Measurements from ENCODE around the gene SULT1C3.

The SULT1C3 gene

DNA sequence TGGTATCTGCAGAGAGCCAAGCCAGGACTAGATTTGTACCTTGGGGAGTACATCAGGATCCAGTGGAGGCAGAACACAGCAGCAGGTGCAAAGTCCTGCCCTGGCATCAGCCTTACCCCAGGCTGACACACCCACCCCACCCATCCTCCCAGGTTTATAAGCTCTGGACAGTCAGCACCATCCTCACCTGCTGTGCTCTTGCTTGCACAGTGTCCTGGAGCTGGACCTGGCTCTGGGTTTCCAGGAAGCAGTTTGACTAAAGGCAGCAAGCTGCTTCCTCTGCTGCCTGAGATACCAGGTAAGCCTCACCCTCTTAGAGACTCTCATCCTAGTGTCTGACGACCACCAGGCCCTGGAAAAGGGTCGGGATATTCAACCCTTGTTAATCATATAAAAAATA, at the start of gene SULT1C3:
TSS of gene SULT1C3 (plus strand) at position 183 of the 400 bp plus-strand sequence. CDS start 7,227 bp downstream, outside the sequence.
- no peak for DNase-seq

GRCh38 chr2:108193251-108193650, 46.5 kb upstream of the SULT1C3 start:
- no peak for DNase-seq

GRCh38 chr2:108194409-108195132, 45.2 kb upstream of the SULT1C3 start:
- no peak for DNase-seq

- no peak for DNase-seq
Observed at GRCh38 chr2:108195133-108195439, 44.7 kb upstream of the SULT1C3 start.

GRCh38 chr2:108199726-108200125, 40.0 kb upstream of the SULT1C3 start:
- no peak for DNase-seq

GRCh38 chr2:108200569-108200968, 39.2 kb upstream of the SULT1C3 start:
- no peak for DNase-seq

DNA sequence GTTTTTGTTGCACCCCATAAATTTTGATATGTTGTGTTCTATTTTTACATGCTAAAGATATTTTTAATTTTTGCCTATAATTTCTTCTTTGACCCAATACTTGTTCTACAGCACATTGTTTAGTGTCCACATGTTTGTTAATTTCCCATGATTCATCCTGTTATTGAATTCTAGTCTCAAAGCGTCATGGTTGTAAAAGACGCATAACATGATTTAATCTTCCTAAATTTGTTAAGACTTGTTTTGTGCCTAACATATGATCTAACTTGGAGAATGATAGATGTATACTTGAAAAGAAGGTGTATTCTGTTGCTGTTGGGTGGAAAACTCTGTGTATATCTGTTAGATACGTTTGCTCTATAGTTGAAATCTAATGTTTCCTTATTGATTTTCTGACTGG, 27.1 kb upstream of the SULT1C3 start:
- no peak for DNase-seq

DNA sequence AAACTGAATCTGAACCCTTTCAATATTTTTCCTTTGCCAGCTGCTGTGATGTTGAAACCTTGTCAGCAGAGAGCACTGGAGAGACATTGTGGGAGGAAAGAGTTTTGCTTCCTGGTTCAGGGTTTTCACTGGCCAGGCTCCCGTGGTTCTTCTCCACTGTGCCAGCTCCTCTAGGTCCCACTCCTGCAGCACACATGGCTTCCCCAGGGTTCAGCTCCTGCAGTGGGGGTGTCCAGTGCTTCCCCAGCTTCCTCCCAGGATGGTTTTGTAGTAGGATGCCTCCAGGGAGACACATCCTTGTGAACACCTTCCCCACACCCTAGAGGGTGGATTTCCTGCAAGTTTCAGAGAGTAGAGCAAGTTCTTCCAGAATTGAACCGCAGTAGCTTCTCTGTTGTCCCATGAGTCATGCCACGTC, 24.0 kb upstream of the SULT1C3 start:
- no peak for DNase-seq

DNA sequence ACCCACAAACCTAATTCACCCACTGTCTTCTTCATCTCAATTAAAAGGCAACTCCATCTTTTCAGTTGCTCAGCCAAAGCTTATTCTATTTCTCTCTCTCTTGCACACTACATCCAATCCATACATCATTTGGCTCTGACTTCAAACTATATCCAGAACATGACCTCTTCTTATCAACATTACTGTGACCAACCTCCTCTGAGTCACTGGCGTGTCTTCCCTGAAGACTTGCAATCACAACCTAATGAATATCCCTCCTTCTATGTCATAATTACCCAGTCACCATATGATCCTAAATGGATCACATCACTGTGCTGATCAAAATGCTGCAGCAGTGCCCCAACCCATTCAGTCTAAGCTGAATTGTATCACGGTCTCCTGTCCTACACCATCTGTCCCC, 22.6 kb upstream of the SULT1C3 start:
- no peak for DNase-seq

GRCh38 chr2:108219688-108220087, 20.1 kb upstream of the SULT1C3 start:
- DNase-seq: no peak

DNA sequence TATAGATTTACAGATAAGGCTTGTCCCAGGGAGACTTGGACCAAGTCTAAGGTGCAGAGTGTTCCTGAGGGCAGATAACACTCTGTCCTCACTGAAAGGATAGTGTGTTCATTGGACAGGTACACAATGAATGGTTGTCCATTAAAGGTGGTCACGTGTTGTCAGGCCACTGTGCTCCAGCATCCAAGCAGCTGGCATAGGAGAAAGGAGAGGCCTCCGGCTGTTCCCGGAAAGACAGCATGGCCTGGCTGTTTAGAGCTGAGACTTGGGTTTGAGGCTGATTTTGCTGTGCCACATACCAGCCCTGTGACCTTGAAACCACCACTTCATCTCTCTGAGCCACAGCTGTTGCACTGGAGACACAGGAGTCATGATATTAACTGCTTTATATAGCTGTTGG, 19.6 kb upstream of the SULT1C3 start:
- no peak for DNase-seq

DNA sequence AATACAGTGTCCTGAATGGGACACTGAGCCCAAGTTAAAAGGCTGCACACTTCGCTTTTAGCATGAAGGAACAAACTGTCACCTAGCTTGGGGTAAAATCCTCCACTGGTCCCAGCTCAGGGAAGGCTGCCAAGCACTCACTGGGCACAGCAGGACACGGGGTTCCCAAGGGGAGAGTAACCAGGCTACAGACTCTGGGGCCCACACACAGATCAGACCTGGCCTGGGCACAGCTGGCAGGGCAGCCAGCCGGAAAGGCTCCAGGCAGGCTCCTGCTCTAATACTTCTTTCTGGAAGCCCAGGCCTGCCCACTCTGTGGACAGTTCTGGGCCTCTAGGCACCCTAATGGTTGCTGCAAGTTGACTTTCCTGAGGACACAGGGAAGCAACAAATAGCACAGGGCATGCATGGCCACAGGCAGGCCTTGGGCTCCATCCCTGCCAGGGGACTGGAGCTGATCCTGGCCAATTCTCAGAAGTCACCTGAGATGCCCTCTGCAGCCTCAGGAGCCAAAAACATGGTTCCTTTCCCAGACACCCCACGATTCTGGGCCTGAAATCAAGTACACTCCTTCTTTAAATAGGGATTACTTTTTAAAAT, 18.7 kb upstream of the SULT1C3 start:
- DNase-seq: no peak

DNA sequence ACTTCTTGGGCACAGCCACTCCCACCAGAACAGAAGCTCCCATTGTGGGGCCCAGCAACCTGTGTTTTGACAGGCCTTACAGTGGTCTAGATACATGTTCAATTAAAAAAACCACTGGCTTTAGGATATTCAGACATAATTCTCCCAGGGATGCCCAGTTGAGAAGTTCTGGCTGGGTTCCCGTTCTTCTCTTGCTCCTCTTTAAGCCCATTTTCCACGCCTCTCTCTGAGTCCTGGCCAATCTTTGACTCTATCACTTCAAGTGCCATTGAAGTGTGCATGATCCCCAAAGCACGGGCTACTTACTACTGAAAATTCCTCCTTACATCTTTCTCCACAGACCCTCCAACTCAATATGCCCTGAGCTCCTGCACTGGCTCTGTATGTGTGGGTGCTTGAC, 17.5 kb upstream of the SULT1C3 start:
- DNase-seq: no peak

DNA sequence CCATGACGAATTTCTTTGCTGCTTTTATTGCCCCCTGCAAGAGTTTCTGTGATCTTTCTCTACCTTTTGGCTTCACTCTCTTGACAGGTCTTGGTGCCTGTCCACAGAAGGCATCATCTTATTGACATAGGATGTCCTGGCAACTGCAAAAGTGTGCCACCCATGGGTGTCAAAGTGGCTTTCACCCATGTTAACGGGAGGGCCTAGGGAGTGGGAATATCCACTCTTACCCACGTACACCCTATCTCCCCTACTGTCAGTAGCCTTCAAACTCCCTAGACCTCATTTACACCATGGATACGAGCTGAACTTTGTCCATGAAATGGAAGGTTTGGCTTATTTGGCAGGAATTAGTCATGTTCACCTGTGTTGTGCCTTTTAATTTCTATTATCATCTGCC, 16.2 kb upstream of the SULT1C3 start:
- no peak for DNase-seq

- no peak for DNase-seq
Observed at GRCh38 chr2:108224022-108224421, 15.7 kb upstream of the SULT1C3 start.

DNA sequence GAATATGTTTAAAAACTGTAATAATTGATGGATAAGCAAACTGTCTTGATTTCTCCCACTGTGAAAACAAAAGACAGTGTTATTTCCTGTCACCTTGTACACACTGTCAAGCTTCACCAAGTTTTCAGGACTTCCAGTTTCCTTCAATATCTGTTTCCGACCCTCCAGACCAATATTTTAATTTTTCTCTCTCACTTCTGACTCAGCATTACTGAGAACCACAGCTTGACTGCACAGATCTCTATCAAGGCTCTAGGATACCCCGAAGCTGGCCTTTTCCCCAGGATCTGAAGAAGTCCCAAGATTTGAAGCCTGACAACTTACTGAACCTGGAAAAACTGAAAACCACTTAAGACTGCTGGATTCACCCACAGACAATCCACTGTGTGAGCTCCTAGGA, 13.2 kb upstream of the SULT1C3 start:
- no peak for DNase-seq

DNA sequence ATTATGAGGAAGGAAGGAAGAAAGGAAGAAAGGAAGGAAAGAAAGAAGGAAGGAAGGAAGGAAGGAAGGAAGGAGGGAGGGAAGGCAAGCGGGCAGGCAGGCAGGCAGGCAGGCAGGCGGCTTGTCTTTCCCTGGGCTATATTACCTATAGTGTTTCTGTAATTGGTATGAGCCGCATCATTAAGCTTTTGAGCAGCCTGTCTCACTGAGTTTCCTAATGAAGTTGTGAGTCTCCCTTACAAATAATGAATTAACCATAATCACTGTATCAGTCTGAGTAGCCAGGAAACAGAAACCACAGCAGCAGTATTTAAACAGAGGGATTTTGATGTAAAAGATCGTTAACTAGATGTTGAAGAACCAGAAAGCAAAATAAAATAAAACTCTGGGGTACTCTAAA, 11.8 kb upstream of the SULT1C3 start:
- no peak for DNase-seq

GRCh38 chr2:108228537-108228936, 11.2 kb upstream of the SULT1C3 start:
- DNase-seq: no peak

- DNase-seq: no peak
Observed at GRCh38 chr2:108229875-108230274, 9.9 kb upstream of the SULT1C3 start.

DNA sequence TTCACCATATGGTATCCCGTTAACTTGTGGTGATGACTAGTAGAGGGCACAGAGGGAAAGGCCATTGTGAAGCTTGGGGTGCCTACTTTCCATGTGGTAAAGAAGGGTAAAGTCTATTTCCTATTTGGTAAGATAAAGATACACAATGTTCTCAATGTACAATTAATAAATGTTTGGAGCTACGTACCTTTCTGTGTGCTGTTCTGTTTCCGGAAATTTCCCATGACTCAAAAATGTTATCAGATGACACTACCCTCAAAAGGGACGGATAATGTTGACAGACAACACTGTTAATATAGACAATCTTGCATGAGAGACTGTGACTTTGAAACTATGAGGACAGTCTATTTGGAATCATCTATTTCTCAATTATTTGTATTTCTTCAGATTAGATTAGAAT, 4.2 kb upstream of the SULT1C3 start:
- DNase-seq: no peak

DNA sequence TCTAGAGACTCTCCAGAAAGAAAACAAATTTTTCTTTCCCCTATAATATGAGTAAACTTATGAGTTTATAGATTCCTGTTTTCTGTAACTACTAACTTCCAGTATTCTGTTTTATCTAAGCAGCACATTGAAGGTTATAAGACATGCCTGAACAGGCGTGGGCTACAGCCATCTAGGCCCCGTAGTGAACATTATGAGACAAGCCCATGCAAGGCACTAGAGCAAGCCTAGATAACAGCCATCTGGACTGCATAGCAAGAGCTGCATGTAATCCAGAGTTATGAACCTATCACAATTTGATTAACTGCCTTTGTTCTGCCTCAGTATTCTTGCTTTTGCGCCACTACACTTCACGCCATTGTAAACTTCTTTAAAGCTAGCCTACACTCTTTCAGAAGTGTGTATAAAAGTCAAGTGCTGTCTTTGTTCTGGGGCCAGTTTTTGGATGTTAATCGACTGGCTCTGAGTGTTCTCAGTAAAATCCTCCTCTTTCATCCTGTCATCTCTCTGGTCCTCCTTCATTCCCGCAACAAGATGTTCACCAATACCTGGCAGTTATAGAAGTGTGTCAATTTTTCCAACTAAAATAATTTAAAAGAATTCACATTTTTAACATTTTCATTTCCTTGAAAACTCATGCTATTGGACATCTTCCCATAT, 3.0 kb upstream of the SULT1C3 start:
- DNase-seq: no peak

- no peak for DNase-seq
Observed at GRCh38 chr2:108240966-108241365, 1.2 kb downstream of the SULT1C3 start.

- no peak for DNase-seq
Observed at GRCh38 chr2:108243566-108243965, 3.8 kb downstream of the SULT1C3 start.

GRCh38 chr2:108244667-108245414, 5.1 kb downstream of the SULT1C3 start:
- DNase-seq: no peak

All from NCI-H2227 treated with DMSO at 0.1 percent for 48 hours (cell line).